Ovary (tissue), 3 donors: ENCODE data around the gene SERPINB6.

Experiments used
- EP300 ChIP-seq: sonication (generic); formaldehyde crosslinking; IDR thresholded peaks from one replicate; pipeline ENCODE4 v1.6.1; 2017; ENCODE audit warnings: antibody characterized with exemption
- POLR2A ChIP-seq: fragments of 450-650 bp; IDR thresholded peaks from one replicate; pipeline ENCODE4 v1.6.1; 2017; ENCODE audit warnings: antibody characterized with exemption, mild to moderate bottlenecking, moderate library complexity
- TF ChIP-seq, protein P1 (sequence below), 3 donors: fragments of 450-650 bp in 2 of 3; fragments of 200-600 bp in 1 of 3; IDR thresholded peaks; one replicate each; pipeline versions ENCODE4 v1.5.1 to v1.8.0; 2016 to 2022; ENCODE audit warnings: antibody characterized with exemption in 3 of 3, mild to moderate bottlenecking in 1 of 3
- donor health status: DM: no; HTN: no; CAD: no.

DNA sequence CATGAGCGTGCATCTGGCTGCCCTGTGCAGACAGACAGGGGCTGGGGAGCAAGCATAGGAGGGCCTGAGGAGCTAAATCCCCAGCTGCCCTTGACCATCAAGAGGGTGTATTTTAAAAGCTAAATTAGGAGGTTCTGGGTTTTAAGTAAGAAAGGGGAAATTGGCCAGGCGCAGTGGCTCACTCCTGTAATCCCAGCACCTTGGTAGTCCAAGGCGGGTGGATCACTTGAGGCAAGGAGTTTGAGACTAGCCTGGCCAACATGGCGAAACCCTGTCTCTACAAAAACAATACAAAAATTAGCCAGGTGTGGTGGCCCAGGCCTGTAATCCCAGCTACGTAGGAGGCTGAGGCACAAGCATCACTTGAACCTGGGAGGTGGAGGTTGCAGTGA lies 27.8 kb downstream of the SERPINB6 start:
- TF ChIP-seq, protein P1, sequence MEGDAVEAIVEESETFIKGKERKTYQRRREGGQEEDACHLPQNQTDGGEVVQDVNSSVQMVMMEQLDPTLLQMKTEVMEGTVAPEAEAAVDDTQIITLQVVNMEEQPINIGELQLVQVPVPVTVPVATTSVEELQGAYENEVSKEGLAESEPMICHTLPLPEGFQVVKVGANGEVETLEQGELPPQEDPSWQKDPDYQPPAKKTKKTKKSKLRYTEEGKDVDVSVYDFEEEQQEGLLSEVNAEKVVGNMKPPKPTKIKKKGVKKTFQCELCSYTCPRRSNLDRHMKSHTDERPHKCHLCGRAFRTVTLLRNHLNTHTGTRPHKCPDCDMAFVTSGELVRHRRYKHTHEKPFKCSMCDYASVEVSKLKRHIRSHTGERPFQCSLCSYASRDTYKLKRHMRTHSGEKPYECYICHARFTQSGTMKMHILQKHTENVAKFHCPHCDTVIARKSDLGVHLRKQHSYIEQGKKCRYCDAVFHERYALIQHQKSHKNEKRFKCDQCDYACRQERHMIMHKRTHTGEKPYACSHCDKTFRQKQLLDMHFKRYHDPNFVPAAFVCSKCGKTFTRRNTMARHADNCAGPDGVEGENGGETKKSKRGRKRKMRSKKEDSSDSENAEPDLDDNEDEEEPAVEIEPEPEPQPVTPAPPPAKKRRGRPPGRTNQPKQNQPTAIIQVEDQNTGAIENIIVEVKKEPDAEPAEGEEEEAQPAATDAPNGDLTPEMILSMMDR (IDR thresholded peaks at IDR 0.05) = no peak
- TF ChIP-seq POLR2A = no peak
- no peak for TF ChIP-seq EP300
